ENCODE results near the gene RAB23.

The RAB23 gene

DNA sequence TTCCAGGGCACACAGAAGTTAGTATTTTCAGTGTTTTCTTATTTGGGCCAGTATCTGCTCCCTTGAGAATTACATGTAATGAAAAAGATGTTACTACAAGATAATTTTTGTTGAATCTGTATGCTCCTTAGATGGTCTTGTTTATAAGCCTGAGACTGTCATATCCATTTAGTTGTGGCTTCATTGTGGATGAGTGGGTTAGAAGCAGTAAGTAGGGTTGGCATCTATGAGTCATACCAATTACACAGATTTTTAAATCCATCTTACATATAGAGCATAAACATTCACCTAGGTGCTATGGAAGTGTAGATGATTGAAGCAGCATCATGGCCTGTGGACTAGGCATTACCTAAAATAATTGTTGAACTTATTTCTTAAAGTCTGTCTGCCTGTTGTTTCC lies 63.4 kb downstream of the RAB23 start:
- TF ChIP-seq CTCF (IDR thresholded peaks at IDR 0.05; ENCODE audit: control extremely low read depth, extremely low read depth, low read depth, missing control alignments) = no peak
- DNase-seq (ENCODE audit: extremely low spot score) = no peak
- POLR2A ChIA-PET = interaction anchor here (0.7 kb wide), 1 partner anchor 63 kb away, joined by 4 read pairs; no protein-coding TSS in a partner anchor
- CTCF ChIA-PET = no interaction called here

DNA sequence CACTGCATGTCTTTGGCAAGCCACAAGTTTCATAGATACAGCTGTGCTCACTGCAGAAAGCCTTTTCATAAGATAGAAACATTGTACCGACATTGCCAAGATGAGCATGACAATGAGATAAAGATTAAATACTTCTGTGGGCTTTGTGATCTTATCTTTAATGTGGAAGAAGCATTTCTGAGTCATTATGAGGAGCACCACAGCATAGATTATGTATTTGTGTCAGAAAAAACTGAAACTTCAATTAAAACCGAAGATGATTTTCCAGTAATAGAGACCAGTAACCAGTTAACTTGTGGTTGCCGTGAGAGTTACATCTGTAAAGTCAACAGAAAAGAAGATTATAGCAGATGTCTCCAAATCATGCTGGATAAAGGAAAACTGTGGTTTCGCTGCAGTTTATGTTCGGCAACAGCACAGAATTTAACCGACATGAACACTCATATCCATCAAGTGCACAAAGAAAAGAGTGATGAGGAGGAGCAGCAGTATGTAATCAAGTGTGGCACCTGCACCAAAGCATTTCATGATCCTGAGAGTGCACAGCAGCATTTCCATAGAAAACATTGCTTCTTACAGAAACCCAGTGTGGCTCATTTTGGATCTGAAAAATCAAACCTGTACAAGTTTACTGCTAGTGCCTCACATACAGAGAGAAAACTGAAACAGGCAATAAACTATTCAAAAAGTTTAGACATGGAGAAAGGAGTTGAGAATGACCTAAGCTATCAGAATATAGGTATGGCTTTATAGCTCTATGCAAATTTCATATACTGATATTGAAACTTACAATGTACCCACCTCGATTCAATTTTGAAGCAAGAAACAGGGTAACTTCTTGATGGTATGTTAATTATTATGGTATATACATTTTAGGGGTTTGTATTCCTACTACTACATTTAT lies 73.9 kb downstream of the RAB23 start:
- DNase-seq (ENCODE audit: extremely low spot score) = no peak
- ChIA-PET CTCF (interaction anchor here (0.9 kb wide), 2 partner anchors 9 to 15 kb away, joined by 3 read pairs; no protein-coding TSS in a partner anchor), POLR2A (no interaction called here)
- TF ChIP-seq CTCF (IDR thresholded peaks at IDR 0.05; ENCODE audit: control extremely low read depth, extremely low read depth, low read depth, missing control alignments) = no peak

DNA sequence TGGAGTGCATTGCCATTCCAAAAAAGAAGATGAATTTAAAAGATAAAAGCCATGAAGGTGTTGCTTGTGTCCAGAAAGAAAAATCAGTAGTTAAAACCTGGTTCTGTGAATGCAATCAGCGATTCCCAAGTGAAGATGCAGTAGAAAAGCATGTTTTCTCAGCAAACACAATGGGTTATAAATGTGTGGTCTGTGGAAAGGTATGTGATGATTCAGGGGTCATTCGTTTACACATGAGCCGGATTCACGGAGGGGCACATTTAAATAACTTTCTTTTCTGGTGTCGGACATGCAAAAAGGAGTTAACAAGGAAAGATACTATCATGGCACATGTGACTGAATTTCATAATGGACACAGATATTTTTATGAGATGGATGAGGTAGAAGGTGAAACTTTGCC lies 74.7 kb downstream of the RAB23 start:
- ChIA-PET POLR2A (no interaction called here), CTCF (interaction anchor here (0.9 kb wide), 1 partner anchor 9 kb away, joined by 3 read pairs; no protein-coding TSS in a partner anchor)
- TF ChIP-seq CTCF (IDR thresholded peaks at IDR 0.05; ENCODE audit: control extremely low read depth, extremely low read depth, low read depth, missing control alignments) = no peak
- DNase-seq (ENCODE audit: extremely low spot score) = no peak

GRCh38 chr6:57143690-57144089 lies 78.4 kb downstream of the RAB23 start:
- ChIA-PET CTCF (no interaction called here), POLR2A (no interaction called here)
- TF ChIP-seq CTCF (IDR thresholded peaks at IDR 0.05; ENCODE audit: control extremely low read depth, extremely low read depth, low read depth, missing control alignments) = no peak
- DNase-seq (ENCODE audit: extremely low spot score) = no peak

DNA sequence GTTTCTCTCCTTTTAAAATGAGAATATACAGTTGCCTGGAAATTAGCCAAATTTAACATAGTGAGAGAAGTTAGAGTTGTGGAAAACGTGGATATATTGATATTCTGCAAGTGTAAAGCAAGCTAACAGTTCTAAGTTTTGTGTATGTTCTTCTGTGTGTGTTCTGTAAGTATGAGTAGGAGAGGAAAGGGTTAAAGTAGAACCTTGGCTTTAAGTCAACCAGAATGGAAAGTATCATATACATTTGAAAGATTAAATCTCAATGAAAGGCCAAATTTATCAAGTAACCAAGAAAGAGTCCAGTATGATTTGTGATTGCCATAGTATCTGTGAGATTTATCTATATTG lies 80.0 kb downstream of the RAB23 start:
- DNase-seq (ENCODE audit: extremely low spot score) = no peak
- ChIA-PET CTCF (interaction anchor here (1.8 kb wide), 1 partner anchor 13 kb away, joined by 9 read pairs; no protein-coding TSS in a partner anchor), POLR2A (no interaction called here)
- no peak for TF ChIP-seq CTCF (IDR thresholded peaks at IDR 0.05; ENCODE audit: control extremely low read depth, extremely low read depth, low read depth, missing control alignments)

DNA sequence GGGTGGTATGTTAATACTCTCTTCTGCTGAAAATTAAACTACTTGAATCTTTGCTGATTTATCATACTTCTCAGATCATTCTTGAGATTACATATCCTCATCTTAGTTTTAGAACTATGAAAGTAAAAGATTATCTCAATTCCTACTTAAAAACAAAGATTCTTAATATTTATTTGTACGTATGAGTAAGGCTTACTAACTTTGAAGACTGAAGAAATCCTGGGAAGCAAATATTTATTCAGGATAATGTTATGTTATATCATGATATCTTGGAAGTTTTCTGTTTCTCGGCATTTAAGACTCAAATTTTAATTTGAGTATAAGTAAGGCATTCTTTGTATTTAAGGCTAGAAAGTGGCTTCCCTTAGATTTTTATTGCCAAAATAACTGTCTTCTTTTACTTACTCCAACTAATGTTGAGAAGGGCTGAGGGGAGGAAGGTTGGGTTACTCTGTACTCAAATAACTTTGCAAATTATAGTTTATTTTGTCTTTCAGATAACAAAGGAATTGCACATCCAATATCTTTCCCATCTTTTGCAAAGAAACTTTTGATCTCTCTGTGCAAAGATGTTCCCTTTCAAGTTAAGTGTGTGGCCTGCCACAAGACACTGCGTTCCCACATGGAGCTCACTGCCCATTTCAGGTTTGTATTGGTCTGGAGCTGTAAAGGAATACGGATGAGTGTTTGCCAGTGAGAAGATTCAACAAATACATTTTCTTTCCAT lies 80.5 kb downstream of the RAB23 start:
- CTCF ChIA-PET = interaction anchor here (1.8 kb wide), 1 partner anchor 13 kb away, joined by 9 read pairs; no protein-coding TSS in a partner anchor
- POLR2A ChIA-PET = no interaction called here
- TF ChIP-seq CTCF (IDR thresholded peaks at IDR 0.05; ENCODE audit: control extremely low read depth, extremely low read depth, low read depth, missing control alignments) = no peak
- DNase-seq (ENCODE audit: extremely low spot score) = no peak
